GM13976 (cell line): ENCODE data around the gene METTL27.
A peak's percentile ranks its signal among the peaks of the same experiment; 100 is the strongest.

Experiments used
- DNase-seq: peaks from one replicate; pipeline ENCODE4 v3.0.0; 2012; ENCODE audit warnings: low spot score
- in situ Hi-C: fragments of 300-500 bp; cut with MboI; formaldehyde crosslinking; loops from one replicate; pipeline ENCODE4 v1.12.0; 2022; ENCODE audit warnings: low sequenced_read_pairs, mixed read lengths, inconsistent platforms; ENCODE audit not compliant: unreplicated experiment
- TF ChIP-seq, protein P1 (sequence below): IDR thresholded peaks from 2 replicates; pipeline ENCODE4 v1.5.1; 2012; ENCODE audit warnings: borderline replicate concordance, mild to moderate bottlenecking; ENCODE audit not compliant: insufficient read depth; ENCODE audit errors: extremely low read depth, missing control alignments, control extremely low read depth

Gene METTL27

DNA sequence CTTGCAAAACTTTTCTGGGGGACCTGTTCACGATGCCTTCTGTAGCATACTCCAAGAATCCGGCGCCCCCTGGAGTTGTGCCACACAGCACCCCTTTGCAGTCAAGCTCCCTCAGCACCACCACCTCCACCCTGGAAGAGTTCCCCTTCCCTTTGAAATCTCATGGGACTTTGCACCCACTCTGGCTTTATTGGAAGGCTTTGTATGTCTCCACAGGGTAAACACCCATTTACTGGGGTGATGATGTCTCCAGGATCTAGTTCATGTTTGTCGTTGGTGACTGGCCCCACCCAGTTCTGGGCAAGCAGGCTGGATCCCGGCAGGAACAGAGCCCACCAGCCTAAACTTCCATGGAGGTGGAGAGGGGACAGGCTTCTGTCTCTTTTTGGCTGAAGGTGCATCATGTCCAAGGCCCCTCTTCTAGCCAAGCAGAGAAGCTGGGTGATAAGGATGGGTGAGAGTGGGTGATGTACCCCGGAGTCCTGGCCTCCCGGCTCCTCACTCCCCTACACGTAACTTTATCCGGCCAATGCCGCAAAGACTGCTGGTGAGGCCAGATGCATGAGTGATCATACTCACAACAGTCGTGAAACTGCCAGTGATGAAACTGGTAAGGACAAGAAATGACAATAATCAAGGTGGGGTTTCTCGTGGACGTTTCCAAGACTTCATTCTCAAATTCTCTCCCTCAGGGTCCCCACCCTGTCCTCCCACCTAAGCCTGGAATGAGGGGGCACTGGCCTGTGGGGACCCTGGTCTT, 12.2 kb downstream of the METTL27 start:
- TF ChIP-seq, protein P1, sequence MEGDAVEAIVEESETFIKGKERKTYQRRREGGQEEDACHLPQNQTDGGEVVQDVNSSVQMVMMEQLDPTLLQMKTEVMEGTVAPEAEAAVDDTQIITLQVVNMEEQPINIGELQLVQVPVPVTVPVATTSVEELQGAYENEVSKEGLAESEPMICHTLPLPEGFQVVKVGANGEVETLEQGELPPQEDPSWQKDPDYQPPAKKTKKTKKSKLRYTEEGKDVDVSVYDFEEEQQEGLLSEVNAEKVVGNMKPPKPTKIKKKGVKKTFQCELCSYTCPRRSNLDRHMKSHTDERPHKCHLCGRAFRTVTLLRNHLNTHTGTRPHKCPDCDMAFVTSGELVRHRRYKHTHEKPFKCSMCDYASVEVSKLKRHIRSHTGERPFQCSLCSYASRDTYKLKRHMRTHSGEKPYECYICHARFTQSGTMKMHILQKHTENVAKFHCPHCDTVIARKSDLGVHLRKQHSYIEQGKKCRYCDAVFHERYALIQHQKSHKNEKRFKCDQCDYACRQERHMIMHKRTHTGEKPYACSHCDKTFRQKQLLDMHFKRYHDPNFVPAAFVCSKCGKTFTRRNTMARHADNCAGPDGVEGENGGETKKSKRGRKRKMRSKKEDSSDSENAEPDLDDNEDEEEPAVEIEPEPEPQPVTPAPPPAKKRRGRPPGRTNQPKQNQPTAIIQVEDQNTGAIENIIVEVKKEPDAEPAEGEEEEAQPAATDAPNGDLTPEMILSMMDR, result no peak
- DNase-seq, result peak; percentile 9
- in situ Hi-C loops, result no loop called here

DNA sequence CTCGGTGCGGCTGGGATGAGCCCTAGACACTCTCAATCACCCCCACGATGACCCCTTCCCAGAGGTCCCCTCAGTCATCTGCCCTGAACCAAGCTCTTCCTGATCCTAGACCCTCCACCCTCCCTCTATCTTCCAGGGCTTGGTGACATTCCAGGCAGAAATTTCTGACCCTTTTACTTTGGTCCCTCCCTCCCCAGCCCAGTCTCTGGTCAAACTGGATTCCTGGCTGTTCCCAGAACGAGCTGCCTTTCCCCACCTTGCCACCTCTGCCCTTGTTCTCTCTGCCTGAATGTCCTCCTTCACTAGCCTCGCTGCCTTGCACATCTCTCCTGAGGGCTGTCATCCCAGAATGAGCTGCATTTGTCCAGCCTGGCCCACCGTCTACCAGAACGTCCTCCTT, 12.8 kb downstream of the METTL27 start:
- in situ Hi-C loops, result no loop called here
- no peak for DNase-seq

DNA sequence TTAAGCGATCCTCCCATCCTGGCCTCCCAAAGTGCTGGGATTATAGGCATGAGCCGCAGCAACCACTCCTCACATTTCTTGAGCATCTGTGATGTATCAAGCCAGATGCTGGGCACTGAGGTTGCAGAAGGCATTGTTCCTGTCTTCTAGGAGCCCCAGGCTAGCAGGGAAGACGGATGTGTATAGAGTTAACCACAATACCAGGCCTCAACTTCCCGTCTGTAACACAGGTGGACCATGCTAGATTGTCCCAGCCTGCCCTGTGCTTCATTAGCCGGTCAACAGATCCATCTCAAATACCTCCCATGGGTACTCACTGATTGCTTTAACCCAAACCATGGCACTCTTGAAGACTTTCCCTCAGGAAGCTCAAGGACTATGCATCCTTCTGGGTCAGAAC, 13.3 kb downstream of the METTL27 start:
- no peak for DNase-seq
- in situ Hi-C loops, result no loop called here
- TF ChIP-seq, protein P1, result no peak

More for the DNA sequence above, 12.8 kb downstream of the METTL27 start:
- TF ChIP-seq, protein P1, result no peak

DNA sequence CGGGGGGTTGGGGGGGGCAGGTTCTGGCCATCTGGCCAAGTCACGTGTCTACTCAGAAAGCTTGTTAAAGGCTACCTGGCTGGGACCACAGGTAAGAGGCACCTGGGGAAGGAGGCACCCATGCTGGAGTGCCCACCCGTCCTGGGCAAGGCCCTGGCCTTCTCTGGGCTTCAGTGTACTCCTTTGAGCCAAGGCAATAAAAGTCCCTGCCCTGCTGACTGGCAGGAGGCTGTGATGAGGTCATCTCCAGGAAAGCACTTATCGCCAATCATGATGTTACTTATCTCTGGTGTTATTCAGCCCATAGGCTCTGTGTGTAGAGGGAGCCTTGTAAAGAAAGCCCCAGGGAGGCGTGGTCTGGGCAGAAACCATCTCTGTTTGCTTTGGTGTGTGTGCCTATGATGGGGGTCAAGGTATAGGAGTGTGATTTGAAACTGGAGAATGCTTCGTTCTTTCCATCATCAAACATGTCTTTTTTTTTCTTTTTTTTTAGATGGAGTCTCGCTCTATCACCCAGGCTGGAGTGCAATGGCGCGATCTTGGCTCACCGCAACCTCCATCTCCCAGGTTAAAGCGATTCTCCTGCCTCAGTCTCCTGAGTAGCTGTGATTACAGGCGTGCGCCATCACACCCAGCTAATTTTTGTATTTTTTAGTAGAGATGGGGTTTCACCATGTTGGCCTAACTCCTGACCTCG, 14.1 kb downstream of the METTL27 start:
- TF ChIP-seq, protein P1, result no peak
- in situ Hi-C loops, result no loop called here
- DNase-seq, result peak; percentile 20

DNA sequence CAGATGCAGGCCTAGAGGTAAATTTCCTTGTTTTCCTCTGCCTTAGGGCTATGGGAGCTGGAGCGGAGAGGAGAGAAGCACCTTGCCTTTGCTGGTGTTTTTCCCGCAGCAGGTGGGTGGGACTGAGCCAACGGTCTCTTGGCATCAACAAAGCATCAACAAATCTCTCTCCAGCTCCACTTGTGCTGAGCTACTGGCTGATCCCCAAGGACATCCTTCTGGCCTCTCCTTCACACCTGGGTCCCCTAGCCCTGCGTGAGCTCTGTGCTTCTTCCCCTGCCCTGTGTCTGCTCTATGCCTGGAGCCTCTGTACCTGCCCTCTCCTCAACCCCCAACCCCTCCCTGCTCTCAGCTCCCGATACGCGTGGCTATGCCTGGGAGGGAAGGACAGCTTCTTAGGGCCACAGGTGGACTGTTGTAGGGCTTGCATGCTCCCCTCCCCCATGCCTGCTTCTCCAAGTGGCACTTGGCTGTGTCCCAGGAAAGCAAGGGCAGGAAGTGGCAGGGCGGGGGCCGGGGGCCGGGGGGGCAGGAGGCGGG, 14.7 kb downstream of the METTL27 start:
- TF ChIP-seq, protein P1, result no peak
- peak; percentile 18 for DNase-seq

DNA sequence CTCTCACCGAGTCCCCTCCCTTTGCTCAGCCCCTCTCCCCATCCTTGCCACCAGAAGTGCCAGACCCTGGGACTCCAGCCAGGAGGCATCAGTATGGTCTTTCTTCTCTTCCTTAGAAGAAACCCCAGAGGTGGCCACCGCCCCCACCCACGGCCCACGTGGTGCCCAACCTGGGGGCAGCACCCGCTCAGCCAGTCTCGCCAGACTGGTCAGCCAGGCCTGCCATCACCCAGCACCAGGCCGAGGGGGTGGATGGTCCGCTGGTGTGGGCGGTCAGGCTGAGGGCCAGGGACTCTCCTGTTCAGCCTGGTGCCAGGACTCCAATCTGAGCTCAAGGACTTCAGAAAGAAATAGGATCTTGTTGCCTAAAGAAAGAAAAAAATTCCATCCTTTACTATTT, 17.3 kb downstream of the METTL27 start:
- TF ChIP-seq, protein P1, result no peak
- peak; percentile 15 for DNase-seq
- in situ Hi-C loops, result no loop called here

More for the DNA sequence above, 14.7 kb downstream of the METTL27 start:
- in situ Hi-C loops, result no loop called here
